Bronchial epithelial cell (primary cell): Measurements from ENCODE around the gene MLH3. TPM values are rescaled to one million over a fixed set of nuclear protein-coding genes. Genes with fewer than 3 reads are reported as not detected.

Experiments
- DNase-seq: peaks from one replicate; pipeline ENCODE4 v3.0.0-alpha.2; 2010; ENCODE audit warnings: low read depth
- FAIRE-seq: peaks from 2 replicates; lab custom pipeline; 2011; peaks lifted over from hg19 to GRCh38; lab: Jason Lieb, UNC
- H3K27me3 ChIP-seq: 2 replicates; pipeline ENCODE4 v1.5.1; 2011; ENCODE audit warnings: low read length; ENCODE audit not compliant: control insufficient read depth, insufficient read depth
- H3K36me3 ChIP-seq: 2 replicates; pipeline ENCODE4 v1.5.1; 2011; ENCODE audit warnings: low read length; ENCODE audit not compliant: control insufficient read depth, insufficient read depth
- H3K4me3 ChIP-seq: 2 replicates; pipeline ENCODE4 v1.5.1; 2011; ENCODE audit warnings: mild to moderate bottlenecking, low read depth, low read length, control low read depth
- CTCF ChIP-seq: IDR thresholded peaks from 2 replicates; pipeline ENCODE4 v1.5.1; 2011; ENCODE audit warnings: mild to moderate bottlenecking, moderate library complexity, low read length, control low read depth, inconsistent platforms; ENCODE audit not compliant: insufficient read depth, severe bottlenecking
- total RNA-seq: library from RNA; depleted of rRNA; stranded (reverse); fragments of >200 nt; gene quantifications from 2 replicates; pipeline ENCODE4 v1.2.1, GENCODE V29; 2014

Gene MLH3
- total RNA-seq, 1 donor from 2014 or later, result 24.0 TPM

- TF ChIP-seq CTCF, result no peak
- FAIRE-seq, result no peak
- DNase-seq, result no peak
- H3K36me3 ChIP-seq, result no peaks in the 10 kb centered on the region
- no peak overlapping the region for H3K4me3 ChIP-seq
- H3K27me3 ChIP-seq, result no peaks in the 10 kb centered on the region
Observed at GRCh38 chr14:74988993-74989392, 62.3 kb downstream of the MLH3 start.

GRCh38 chr14:74988131-74988530 lies 63.1 kb downstream of the MLH3 start:
- no peak for TF ChIP-seq CTCF
- Histone ChIP-seq H3K4me3 (no peak overlapping the region), H3K27me3 (no peaks in the 10 kb centered on the region), H3K36me3 (no peaks in the 10 kb centered on the region)
- FAIRE-seq, result peak; percentile 81
- peak; percentile 90 for DNase-seq

- TF ChIP-seq CTCF, result no peak
- Histone ChIP-seq H3K27me3 (no peaks in the 10 kb centered on the region), H3K36me3 (no peaks in the 10 kb centered on the region), H3K4me3 (no peak overlapping the region)
- DNase-seq, result no peak
- FAIRE-seq, result no peak
Observed at GRCh38 chr14:74985806-74986205, 65.5 kb downstream of the MLH3 start.

GRCh38 chr14:74985028-74985310 lies 66.3 kb downstream of the MLH3 start:
- no peak for TF ChIP-seq CTCF
- FAIRE-seq (no peak), DNase-seq (no peak)
- Histone ChIP-seq H3K36me3 (no peaks in the 10 kb centered on the region), H3K27me3 (no peaks in the 10 kb centered on the region), H3K4me3 (no peak overlapping the region)

GRCh38 chr14:74984236-74985027 lies 66.8 kb downstream of the MLH3 start:
- no peak for TF ChIP-seq CTCF
- no peaks in the 10 kb centered on the region for H3K27me3 ChIP-seq
- H3K4me3 ChIP-seq, result no peak overlapping the region
- DNase-seq (no peak), FAIRE-seq (no peak)
- H3K36me3 ChIP-seq, result no peaks in the 10 kb centered on the region

GRCh38 chr14:74983343-74983742 lies 67.9 kb downstream of the MLH3 start:
- Histone ChIP-seq H3K4me3 (no peak overlapping the region), H3K36me3 (no peaks in the 10 kb centered on the region), H3K27me3 (no peaks in the 10 kb centered on the region)
- FAIRE-seq (no peak), DNase-seq (peak; percentile 97)
- TF ChIP-seq CTCF, result no peak
